Tibial nerve (tissue), 4 donors: ENCODE results near the gene CYP2J2. TPM values are rescaled to one million over a fixed set of nuclear protein-coding genes. Genes with fewer than 3 reads are reported as not detected.

ENCODE experiments used
- DNase-seq, 2 donors: peaks; one replicate each; pipeline ENCODE4 v3.0.0-alpha.2; 2019; ENCODE audit warnings: low spot score in 2 of 2
- H3K27ac ChIP-seq, 4 donors: fragments of 200-600 bp; sonication (generic) in 3 of 4; one replicate each; pipeline ENCODE4 v1.5.1; 2017 to 2019; ENCODE audit warnings: mild to moderate bottlenecking in 1 of 4
- H3K27me3 ChIP-seq, 2 donors: fragments of 200-600 bp; sonication (generic) in 1 of 2; one replicate each; pipeline versions ENCODE4 v1.5.1 to v1.6.0; 2017 to 2019
- H3K36me3 ChIP-seq, 3 donors: fragments of 200-600 bp; sonication (generic); one replicate each; pipeline ENCODE4 v1.5.1; 2018 to 2019
- H3K4me1 ChIP-seq, 4 donors: fragments of 200-600 bp; sonication (generic) in 3 of 4; one replicate each; pipeline ENCODE4 v1.5.1; 2017 to 2019
- H3K4me3 ChIP-seq, 4 donors: fragments of 200-600 bp; sonication (generic) in 3 of 4; one replicate each; pipeline ENCODE4 v1.5.1; 2017 to 2019; ENCODE audit warnings: mild to moderate bottlenecking in 1 of 4, moderate library complexity in 1 of 4
- H3K9me3 ChIP-seq, 4 donors: fragments of 200-600 bp; sonication (generic) in 3 of 4; one replicate each; pipeline ENCODE4 v1.5.1; 2017 to 2019
- EP300 ChIP-seq, 2 donors: sonication (generic); formaldehyde crosslinking; IDR thresholded peaks; one replicate each; pipeline ENCODE4 v1.6.1; 2017; ENCODE audit warnings: antibody characterized with exemption in 2 of 2, mild to moderate bottlenecking in 1 of 2
- POLR2A ChIP-seq, 2 donors: fragments of 450-650 bp; IDR thresholded peaks; one replicate each; pipeline ENCODE4 v1.6.1; 2017; ENCODE audit warnings: antibody characterized with exemption in 2 of 2, mild to moderate bottlenecking in 2 of 2, moderate library complexity in 2 of 2
- WGBS, 2 donors: methylation state at CpG; one replicate each; pipeline ENCODE4 v1.1.5; 2018; 5-methylcytosine and 5-hydroxymethylcytosine counted together
- small RNA-seq: library from RNA; depleted of rRNA; stranded (forward); fragments of <200 nt; gene quantifications from one replicate; pipeline ENCODE3, GENCODE V24; 2016
- total RNA-seq, 4 donors: library from RNA; depleted of rRNA; stranded (reverse); fragments of >200 nt; gene quantifications; one replicate each; pipeline ENCODE4 v1.1.0, GENCODE V29; 2016
- TF ChIP-seq, protein P1 (sequence below), 5 experiments: fragments of 200-600 bp in 3 of 5; fragments of 450-650 bp in 2 of 5; sonication (generic) in 3 of 5; IDR thresholded peaks; one replicate each; pipeline ENCODE4 v1.5.1; 2016 to 2019; ENCODE audit warnings: antibody characterized with exemption in 5 of 5, mild to moderate bottlenecking in 3 of 5, moderate library complexity in 2 of 5

Gene CYP2J2
- total RNA-seq, 4 donors from 2014 or later, result 10.8 to 17.8 (median 13.5) TPM

DNA sequence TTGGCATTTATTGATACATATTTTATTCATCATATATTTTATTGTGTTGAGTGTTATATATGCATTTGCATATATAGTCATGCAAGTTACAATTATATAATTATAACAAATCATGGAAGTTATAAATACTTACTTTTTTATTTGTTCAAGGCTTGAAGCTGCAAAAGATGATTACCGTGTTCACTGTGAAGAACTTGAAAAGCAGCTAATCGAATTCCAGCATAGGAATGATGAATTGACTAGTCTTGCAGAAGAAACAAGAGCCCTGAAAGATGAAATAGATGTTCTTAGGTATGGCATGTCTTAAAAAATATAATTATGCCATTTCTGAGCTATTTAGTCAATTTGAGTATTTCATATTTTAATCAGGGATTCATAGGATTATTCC lies 79.7 kb downstream of the CYP2J2 start:
- no peaks in the 10 kb centered on the region for H3K9me3 ChIP-seq
- TF ChIP-seq, protein P1, sequence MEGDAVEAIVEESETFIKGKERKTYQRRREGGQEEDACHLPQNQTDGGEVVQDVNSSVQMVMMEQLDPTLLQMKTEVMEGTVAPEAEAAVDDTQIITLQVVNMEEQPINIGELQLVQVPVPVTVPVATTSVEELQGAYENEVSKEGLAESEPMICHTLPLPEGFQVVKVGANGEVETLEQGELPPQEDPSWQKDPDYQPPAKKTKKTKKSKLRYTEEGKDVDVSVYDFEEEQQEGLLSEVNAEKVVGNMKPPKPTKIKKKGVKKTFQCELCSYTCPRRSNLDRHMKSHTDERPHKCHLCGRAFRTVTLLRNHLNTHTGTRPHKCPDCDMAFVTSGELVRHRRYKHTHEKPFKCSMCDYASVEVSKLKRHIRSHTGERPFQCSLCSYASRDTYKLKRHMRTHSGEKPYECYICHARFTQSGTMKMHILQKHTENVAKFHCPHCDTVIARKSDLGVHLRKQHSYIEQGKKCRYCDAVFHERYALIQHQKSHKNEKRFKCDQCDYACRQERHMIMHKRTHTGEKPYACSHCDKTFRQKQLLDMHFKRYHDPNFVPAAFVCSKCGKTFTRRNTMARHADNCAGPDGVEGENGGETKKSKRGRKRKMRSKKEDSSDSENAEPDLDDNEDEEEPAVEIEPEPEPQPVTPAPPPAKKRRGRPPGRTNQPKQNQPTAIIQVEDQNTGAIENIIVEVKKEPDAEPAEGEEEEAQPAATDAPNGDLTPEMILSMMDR (IDR thresholded peaks at IDR 0.05), result no peak
- TF ChIP-seq POLR2A (IDR thresholded peaks at IDR 0.05) (no peak), EP300 (IDR thresholded peaks at IDR 0.05) (no peak)
- H3K4me3 ChIP-seq, result no peak overlapping the region
- WGBS, 2 donors, result 96% methylated on average over 2 of the region's 2 CpGs
- H3K4me1 ChIP-seq, result no peaks in the 10 kb centered on the region
- no peaks in the 10 kb centered on the region for H3K27me3 ChIP-seq
- no peak overlapping the region for H3K27ac ChIP-seq
- no peaks in the 10 kb centered on the region for H3K36me3 ChIP-seq
- no peak for DNase-seq

DNA sequence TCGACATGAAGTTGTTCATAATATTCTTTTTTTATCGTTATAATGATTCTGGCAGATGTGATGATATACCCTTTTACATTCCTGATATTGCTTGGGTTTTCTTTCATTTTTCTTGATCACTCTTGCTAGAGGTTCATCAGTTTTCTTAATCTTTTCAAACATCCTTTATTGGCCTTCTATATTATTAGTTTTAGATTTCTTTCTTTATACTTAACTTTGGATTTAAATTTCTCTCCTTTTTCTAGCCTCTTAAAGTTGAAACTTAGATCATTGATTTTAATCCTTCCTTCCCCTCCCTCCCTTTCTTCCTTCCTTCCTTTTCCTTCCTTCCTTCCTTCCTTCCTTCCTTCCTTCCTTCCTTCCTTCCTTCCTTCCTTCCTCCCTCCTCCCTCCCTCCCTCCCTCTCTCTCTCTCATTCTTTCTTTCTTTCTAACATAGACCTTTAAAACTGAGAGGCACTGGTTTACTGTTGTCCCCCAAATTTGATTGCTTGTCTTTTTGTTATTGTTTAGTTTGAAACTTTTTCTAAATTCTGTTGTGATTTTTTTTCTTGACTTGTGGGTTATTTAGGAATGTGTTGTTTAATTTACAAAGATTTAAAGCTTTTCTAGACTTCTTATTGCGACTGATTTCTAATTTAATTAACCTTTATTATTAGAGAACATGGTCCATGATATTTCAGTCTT lies 80.2 kb downstream of the CYP2J2 start:
- H3K4me1 ChIP-seq, result no peaks in the 10 kb centered on the region
- H3K27ac ChIP-seq, result no peak overlapping the region
- 94 to 95% methylated on average over 3 of the region's 3 CpGs for WGBS, 2 donors
- no peak for DNase-seq
- H3K27me3 ChIP-seq, result no peaks in the 10 kb centered on the region
- H3K4me3 ChIP-seq, result no peak overlapping the region
- no peaks in the 10 kb centered on the region for H3K9me3 ChIP-seq
- TF ChIP-seq, protein P1 (IDR thresholded peaks at IDR 0.05), result no peak
- TF ChIP-seq POLR2A (IDR thresholded peaks at IDR 0.05) (no peak), EP300 (IDR thresholded peaks at IDR 0.05) (no peak)
- no peaks in the 10 kb centered on the region for H3K36me3 ChIP-seq

DNA sequence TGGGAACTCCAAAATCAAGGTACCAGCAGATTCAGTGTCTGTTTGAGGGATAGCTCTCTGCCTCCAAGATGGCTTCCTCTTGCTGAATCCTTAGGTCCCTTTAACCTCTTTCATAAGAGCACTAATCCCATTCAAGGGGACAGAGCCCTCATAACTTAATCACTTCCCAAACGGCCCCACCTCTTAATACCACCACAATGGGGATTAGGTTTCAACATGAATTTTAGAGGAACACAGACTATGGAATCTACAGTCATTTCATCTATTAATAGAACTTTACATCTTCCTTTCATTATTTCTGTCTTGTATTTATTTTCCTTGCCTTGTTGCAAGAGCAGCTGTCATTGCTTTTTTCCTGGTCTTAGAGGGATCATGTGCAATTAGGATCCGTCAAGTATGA lies 81.5 kb downstream of the CYP2J2 start:
- Histone ChIP-seq H3K36me3 (no peaks in the 10 kb centered on the region), H3K4me3 (no peak overlapping the region), H3K4me1 (no peaks in the 10 kb centered on the region), H3K9me3 (no peaks in the 10 kb centered on the region), H3K27ac (no peak overlapping the region), H3K27me3 (no peaks in the 10 kb centered on the region)
- no peak for DNase-seq
- 70 to 74% methylated on average over 2 of the region's 2 CpGs for WGBS, 2 donors
- TF ChIP-seq, protein P1 (IDR thresholded peaks at IDR 0.05), result no peak
- TF ChIP-seq POLR2A (IDR thresholded peaks at IDR 0.05) (no peak), EP300 (IDR thresholded peaks at IDR 0.05) (no peak)

Small RNAs within 50 kb of the gene (small RNA-seq; reads per million reads assigned to genes)
- gene RN7SL475P, result not detected

Other genes starting within 250 kb of the CYP2J2 start
- under 1 TPM; under 0.01 to 0.87 (median 0.61) TPM for gene HOOK1, start 111.8 kb downstream of the CYP2J2 start, total RNA-seq
- gene C1orf87, start 147.0 kb upstream of the CYP2J2 start, total RNA-seq, result not detected